AG04450 (cell line): ENCODE results near the gene COLEC12. TPM values are rescaled to one million over a fixed set of nuclear protein-coding genes. Genes with fewer than 3 reads are reported as not detected.

ENCODE experiments used
- CTCF ChIA-PET: fragments of 300-600, 350-600 bp; formaldehyde crosslinking; extraction: SDS; loops from one replicate; lab custom pipeline; 2022; ENCODE audit warnings: antibody characterized with exemption, inconsistent platforms; lab: Charles Lee
- POLR2A ChIA-PET: fragments of 350-600 bp; formaldehyde crosslinking; extraction: SDS; loops from one replicate; lab custom pipeline; 2021; ENCODE audit warnings: antibody characterized with exemption, inconsistent platforms; lab: Yijun Ruan, JAX
- DNase-seq: peaks from one replicate; pipeline ENCODE4 v3.0.0-alpha.2; 2011; ENCODE audit warnings: low read depth, low spot score
- H3K27ac ChIP-seq: one replicate; pipeline ENCODE4 v1.5.1; 2012; ENCODE audit warnings: low read depth, low read length, control low read depth
- H3K27me3 ChIP-seq: one replicate; pipeline ENCODE4 v1.6.0; 2012; ENCODE audit warnings: low read length; ENCODE audit not compliant: control insufficient read depth, insufficient read depth
- H3K4me3 ChIP-seq: 2 replicates; pipeline ENCODE4 v1.5.1; 2011; ENCODE audit warnings: mild to moderate bottlenecking, low read depth, low read length, control low read depth
- H3K9me3 ChIP-seq: 2 replicates; pipeline ENCODE4 v1.5.1; 2012; ENCODE audit warnings: low read length; ENCODE audit not compliant: control insufficient read depth, insufficient read depth
- polyA plus RNA-seq: library from polyadenylated mRNA; depleted of rRNA; stranded (reverse); fragments of >200 nt; gene quantifications from 2 replicates; pipeline ENCODE4 v1.2.3, GENCODE V29; 2011
- TF ChIP-seq, protein P1 (sequence below): IDR thresholded peaks from 2 replicates; pipeline ENCODE4 v1.5.1; 2011; ENCODE audit warnings: low read depth, low read length, control low read depth, inconsistent platforms

The COLEC12 gene
- polyA plus RNA-seq, 1 experiment: 10.9 TPM

DNA sequence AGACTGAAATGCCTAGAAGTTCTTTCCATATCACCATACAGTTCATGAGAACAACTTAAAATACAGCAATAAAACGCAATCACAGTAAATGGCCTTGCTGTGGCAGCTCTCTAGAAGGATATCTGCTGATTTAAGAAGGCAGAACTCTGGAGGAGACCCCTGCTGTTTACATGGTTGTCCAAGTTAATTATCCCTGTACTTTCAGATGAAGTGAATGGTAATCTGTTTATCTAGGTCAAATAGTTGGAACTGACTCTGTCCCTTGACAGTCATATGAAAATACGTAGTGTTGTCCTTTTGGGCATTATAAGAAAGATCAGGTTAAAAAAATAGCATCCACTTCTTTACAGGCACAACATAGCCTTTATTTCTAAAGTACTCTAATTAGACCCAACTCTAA is 115.6 kb downstream of the COLEC12 start:
- H3K9me3 ChIP-seq: no peaks in the 10 kb centered on the region
- H3K27ac ChIP-seq: no peak overlapping the region
- ChIA-PET CTCF (no interaction called here), POLR2A (no interaction called here)
- H3K27me3 ChIP-seq: no peaks in the 10 kb centered on the region
- TF ChIP-seq, protein P1, sequence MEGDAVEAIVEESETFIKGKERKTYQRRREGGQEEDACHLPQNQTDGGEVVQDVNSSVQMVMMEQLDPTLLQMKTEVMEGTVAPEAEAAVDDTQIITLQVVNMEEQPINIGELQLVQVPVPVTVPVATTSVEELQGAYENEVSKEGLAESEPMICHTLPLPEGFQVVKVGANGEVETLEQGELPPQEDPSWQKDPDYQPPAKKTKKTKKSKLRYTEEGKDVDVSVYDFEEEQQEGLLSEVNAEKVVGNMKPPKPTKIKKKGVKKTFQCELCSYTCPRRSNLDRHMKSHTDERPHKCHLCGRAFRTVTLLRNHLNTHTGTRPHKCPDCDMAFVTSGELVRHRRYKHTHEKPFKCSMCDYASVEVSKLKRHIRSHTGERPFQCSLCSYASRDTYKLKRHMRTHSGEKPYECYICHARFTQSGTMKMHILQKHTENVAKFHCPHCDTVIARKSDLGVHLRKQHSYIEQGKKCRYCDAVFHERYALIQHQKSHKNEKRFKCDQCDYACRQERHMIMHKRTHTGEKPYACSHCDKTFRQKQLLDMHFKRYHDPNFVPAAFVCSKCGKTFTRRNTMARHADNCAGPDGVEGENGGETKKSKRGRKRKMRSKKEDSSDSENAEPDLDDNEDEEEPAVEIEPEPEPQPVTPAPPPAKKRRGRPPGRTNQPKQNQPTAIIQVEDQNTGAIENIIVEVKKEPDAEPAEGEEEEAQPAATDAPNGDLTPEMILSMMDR: no peak
- no peak overlapping the region for H3K4me3 ChIP-seq
- DNase-seq: no peak

DNA sequence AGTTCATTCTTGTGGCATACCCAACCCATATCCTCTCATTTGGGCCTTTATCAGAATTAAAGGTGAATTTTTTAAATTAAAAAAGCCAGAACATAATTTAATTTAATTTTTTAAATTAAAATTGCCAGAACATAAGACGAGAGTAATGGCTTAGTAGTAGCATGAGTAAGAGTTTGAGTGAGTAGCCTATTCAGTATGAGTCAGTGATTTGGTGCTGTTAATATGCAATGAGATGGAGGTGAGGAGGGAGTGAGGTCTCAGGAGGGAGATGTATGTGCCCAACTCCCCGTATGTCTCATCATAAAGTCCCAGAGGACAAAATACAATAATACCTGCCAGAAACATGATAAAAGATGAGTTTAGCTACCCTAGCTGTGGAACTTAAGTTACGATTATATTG is 117.4 kb downstream of the COLEC12 start:
- no peak for DNase-seq
- POLR2A ChIA-PET: no interaction called here

DNA sequence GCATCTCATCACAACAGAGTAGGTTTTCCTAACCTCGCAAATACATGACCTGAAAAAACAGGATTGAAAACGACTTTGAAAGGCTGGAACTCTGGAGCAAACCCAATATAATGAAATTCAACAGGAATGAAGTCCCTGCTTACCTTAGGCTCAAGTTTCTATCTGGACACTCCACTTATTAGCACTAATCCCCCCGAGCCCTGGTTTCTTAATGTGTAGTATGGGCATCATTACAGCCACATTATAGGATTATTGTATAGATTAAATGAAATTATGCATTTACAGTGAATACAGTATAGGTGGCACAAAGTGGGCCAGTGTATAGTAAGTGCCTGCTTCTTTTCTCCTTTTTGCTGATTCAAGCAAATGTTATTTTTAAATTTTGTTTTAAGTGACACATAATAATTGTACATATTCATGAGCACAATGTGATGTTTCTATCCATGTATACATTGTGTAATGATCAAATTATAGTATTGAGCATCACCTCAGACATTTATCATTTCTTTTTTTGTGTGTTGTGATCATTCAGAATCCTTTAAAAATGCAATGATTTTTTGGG is 118.0 kb downstream of the COLEC12 start:
- DNase-seq: no peak
- ChIA-PET POLR2A (no interaction called here), CTCF (no interaction called here)
- Histone ChIP-seq H3K27ac (no peak overlapping the region), H3K27me3 (no peaks in the 10 kb centered on the region), H3K9me3 (peaks cover 2% of the 10 kb centered on the region; the same call in 1 of the 2 replicates), H3K4me3 (no peak overlapping the region)
- TF ChIP-seq, protein P1: no peak

More for the DNA sequence above, 117.4 kb downstream of the COLEC12 start:
- H3K9me3 ChIP-seq: peaks cover under 1% of the 10 kb centered on the region; the same call in 1 of the 2 replicates
- no peaks in the 10 kb centered on the region for H3K27me3 ChIP-seq
- H3K4me3 ChIP-seq: no peak overlapping the region
- TF ChIP-seq, protein P1: no peak
- no peak overlapping the region for H3K27ac ChIP-seq
- CTCF ChIA-PET: no interaction called here

DNA sequence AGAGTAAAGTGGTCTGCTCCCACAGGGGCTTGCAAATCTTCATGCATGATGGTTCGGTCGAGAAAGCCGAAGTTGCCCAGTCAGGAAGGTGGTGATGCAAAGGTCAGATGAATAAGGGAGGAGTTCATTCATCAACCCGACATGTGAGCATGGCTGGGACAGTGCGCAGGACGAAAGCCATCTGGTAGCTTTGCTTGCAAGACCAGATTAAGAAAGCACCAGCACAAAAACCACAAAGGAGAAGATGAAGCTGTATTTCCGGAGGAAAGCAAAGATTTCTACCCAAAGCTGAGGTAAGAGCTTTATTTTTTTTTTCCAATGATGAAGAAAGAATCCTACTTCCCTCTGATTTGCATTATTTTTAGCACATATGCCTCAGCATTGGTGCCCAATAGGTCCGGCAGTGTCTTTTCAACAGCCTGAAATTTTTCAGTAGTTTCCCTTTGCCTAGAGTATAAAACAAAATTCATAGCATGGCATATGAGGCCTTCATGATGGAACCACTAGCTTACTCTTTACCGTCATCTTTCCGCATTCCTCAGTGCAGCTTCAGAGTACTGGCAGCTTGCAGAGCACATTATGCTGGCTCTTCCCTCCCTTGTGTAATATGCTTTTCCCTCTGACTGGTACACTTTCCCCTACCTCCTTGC is 120.7 kb downstream of the COLEC12 start:
- H3K9me3 ChIP-seq: peaks cover 2% of the 10 kb centered on the region; the same call in 1 of the 2 replicates
- ChIA-PET CTCF (no interaction called here), POLR2A (interaction anchor here (0.9 to 1.3 kb wide), 2 partner anchors 15 to 16 kb away, joined by 4 to 12 read pairs; no protein-coding TSS in a partner anchor)
- H3K4me3 ChIP-seq: no peak overlapping the region
- TF ChIP-seq, protein P1: no peak
- H3K27ac ChIP-seq: peak overlapping the region; percentile 25
- no peak for DNase-seq
- H3K27me3 ChIP-seq: no peaks in the 10 kb centered on the region

DNA sequence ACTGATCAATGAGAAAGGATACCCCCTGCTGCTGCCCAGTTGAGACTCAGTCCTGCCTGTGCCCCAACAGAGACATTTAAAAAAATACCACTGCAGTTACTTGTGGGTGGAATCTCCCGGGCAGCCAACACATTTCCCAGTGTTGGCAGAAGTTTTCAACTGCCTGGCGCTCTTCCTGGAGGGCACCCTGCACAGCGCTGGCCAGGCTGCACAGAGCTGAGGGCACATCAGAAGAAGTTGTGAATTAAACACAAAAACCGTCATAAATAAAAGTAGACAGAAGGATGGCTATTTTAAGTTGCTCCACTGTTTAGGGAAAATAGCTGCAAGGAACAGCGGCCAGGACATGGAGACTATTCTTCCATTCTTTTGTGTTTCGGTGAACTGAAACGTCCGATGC is 122.4 kb downstream of the COLEC12 start:
- H3K9me3 ChIP-seq: peaks cover 2% of the 10 kb centered on the region; the same call in 1 of the 2 replicates
- CTCF ChIA-PET: no interaction called here
- no peak overlapping the region for H3K4me3 ChIP-seq
- TF ChIP-seq, protein P1: no peak
- H3K27ac ChIP-seq: no peak overlapping the region
- H3K27me3 ChIP-seq: no peaks in the 10 kb centered on the region
- POLR2A ChIA-PET: no interaction called here
- DNase-seq: no peak
